ENCODE measurements around the gene SIT1. TPM values are rescaled to one million over a fixed set of nuclear protein-coding genes. Genes with fewer than 3 reads are reported as not detected.
A peak's percentile ranks its signal among the peaks of the same experiment; 100 is the strongest.

SIT1 gene
- polyA plus RNA-seq, 1 donor (not counting 4 experiments of a cell fraction or from before 2014, with no cell fraction given), result not detected

GRCh38 chr9:35690614-35691333 is 40.0 kb upstream of the SIT1 start:
- dilution Hi-C loops (cut with MboI; ENCODE audit: extremely low pct_ligation_motif_present, low sequenced_read_pairs), result no loop called here
- Histone ChIP-seq H4K20me1 (ENCODE audit: control insufficient read depth, extremely low read depth, insufficient read depth, low read length) (no peaks in the 10 kb centered on the region), H3K27me3 (ENCODE audit: control insufficient read depth, extremely low read depth, insufficient read depth, low read length) (no peaks in the 10 kb centered on the region), H3K4me3 (ENCODE audit: control insufficient read depth in 2 of 3, extremely low read depth in 1 of 3, insufficient read depth in 2 of 3, low read depth in 1 of 3, low read length in 3 of 3) (peak overlapping the region; percentile 50 to 72 (median 66)), H3K4me1 (ENCODE audit: control insufficient read depth, extremely low read depth, insufficient read depth, low read length) (peaks cover 16% of the 10 kb centered on the region), H2AFZ (ENCODE audit: control insufficient read depth, low read length) (peak overlapping the region; percentile 60), H3K9ac (ENCODE audit: control insufficient read depth, extremely low read depth, insufficient read depth, low read length) (peak overlapping the region; percentile 61), H3K9me1 (ENCODE audit: control insufficient read depth, extremely low read depth, insufficient read depth, low read length) (no peaks in the 10 kb centered on the region), H3K27ac (ENCODE audit: control insufficient read depth, insufficient read depth, low read length) (no peak overlapping the region), H3K9me3 (ENCODE audit: control insufficient read depth, low read depth, low read length) (no peaks in the 10 kb centered on the region), H3K4me2 (ENCODE audit: control insufficient read depth, extremely low read depth, insufficient read depth, low read depth, low read length) (peak overlapping the region; percentile 67), H3K79me2 (ENCODE audit: control insufficient read depth, insufficient read depth, low read length) (no peaks in the 10 kb centered on the region), H3K36me3 (ENCODE audit: control insufficient read depth in 2 of 2, extremely low read depth in 1 of 2, insufficient read depth in 2 of 2, low read length in 2 of 2) (peaks cover under 1 to 3% of the 10 kb centered on the region in 2 experiments)
- no peak for FAIRE-seq
- TF ChIP-seq CTCF (optimal IDR thresholded peaks at IDR 0.05 in 1 of 3, IDR thresholded peaks at IDR 0.05 in 1 of 3, conservative IDR thresholded peaks at IDR 0.05 in 1 of 3; ENCODE audit: extremely low read depth in 1 of 3, insufficient read depth in 2 of 3, low read length in 3 of 3), result no peak
- TF ChIP-seq EZH2 (IDR thresholded peaks at IDR 0.05; ENCODE audit: low read length), result no peak
- no peak for DNase-seq (ENCODE audit: low read depth, low spot score)

- H3K27me3 ChIP-seq (ENCODE audit: control insufficient read depth, extremely low read depth, insufficient read depth, low read length), result no peaks in the 10 kb centered on the region
- DNase-seq (ENCODE audit: low read depth, low spot score), result no peak
These were observed 39.5 kb upstream of the SIT1 start for GRCh38 chr9:35690294-35690613.

More at GRCh38 chr9:35690294-35690613, 39.5 kb upstream of the SIT1 start:
- Histone ChIP-seq H3K9me1 (ENCODE audit: control insufficient read depth, extremely low read depth, insufficient read depth, low read length) (no peaks in the 10 kb centered on the region), H3K4me3 (ENCODE audit: control insufficient read depth in 2 of 3, extremely low read depth in 1 of 3, insufficient read depth in 2 of 3, low read depth in 1 of 3, low read length in 3 of 3) (peak overlapping the region; percentile 50 to 72 (median 66)), H3K9me3 (ENCODE audit: control insufficient read depth, low read depth, low read length) (no peaks in the 10 kb centered on the region), H3K27ac (ENCODE audit: control insufficient read depth, insufficient read depth, low read length) (no peak overlapping the region), H3K4me1 (ENCODE audit: control insufficient read depth, extremely low read depth, insufficient read depth, low read length) (peaks cover 16% of the 10 kb centered on the region), H3K79me2 (ENCODE audit: control insufficient read depth, insufficient read depth, low read length) (no peaks in the 10 kb centered on the region), H4K20me1 (ENCODE audit: control insufficient read depth, extremely low read depth, insufficient read depth, low read length) (no peaks in the 10 kb centered on the region), H3K36me3 (ENCODE audit: control insufficient read depth in 2 of 2, extremely low read depth in 1 of 2, insufficient read depth in 2 of 2, low read length in 2 of 2) (peaks cover 0 to 2% of the 10 kb centered on the region in 2 experiments), H3K9ac (ENCODE audit: control insufficient read depth, extremely low read depth, insufficient read depth, low read length) (peak overlapping the region; percentile 61), H2AFZ (ENCODE audit: control insufficient read depth, low read length) (peak overlapping the region; percentile 20), H3K4me2 (ENCODE audit: control insufficient read depth, extremely low read depth, insufficient read depth, low read depth, low read length) (peak overlapping the region; percentile 67)
- TF ChIP-seq EZH2 (IDR thresholded peaks at IDR 0.05; ENCODE audit: low read length) (no peak), CTCF (optimal IDR thresholded peaks at IDR 0.05 in 1 of 3, IDR thresholded peaks at IDR 0.05 in 1 of 3, conservative IDR thresholded peaks at IDR 0.05 in 1 of 3; ENCODE audit: extremely low read depth in 1 of 3, insufficient read depth in 2 of 3, low read length in 3 of 3) (no peak)
- dilution Hi-C loops (cut with MboI; ENCODE audit: extremely low pct_ligation_motif_present, low sequenced_read_pairs), result no loop called here
- no peak for FAIRE-seq
